Mesenteric fat pad (tissue), 1 donor: ENCODE data around the gene PBX3. TPM values are rescaled to one million over a fixed set of nuclear protein-coding genes. Genes with fewer than 3 reads are reported as not detected.
"Not testable (repeated sequence)": the region's sequence is repeated elsewhere in the genome, so short reads cannot be mapped to it uniquely, and the experiment has no call there.

Experiments used
- DNase-seq: peaks from one replicate; pipeline ENCODE4 v3.0.0-alpha.2; 2020; ENCODE audit warnings: low spot score
- total RNA-seq: library from RNA; stranded (reverse); fragmentation: NEBNext Ultra II Directional; extraction: Animal tissue kit (Norgen Biotek cat#: 25700); gene quantifications from one replicate; pipeline ENCODE4 v1.2.1, GENCODE V29; 2021
- donor health status: DM: yes; HTN: yes; CAD: no.

Gene PBX3
- total RNA-seq, 1 donor from 2014 or later, result 28.8 TPM

DNA sequence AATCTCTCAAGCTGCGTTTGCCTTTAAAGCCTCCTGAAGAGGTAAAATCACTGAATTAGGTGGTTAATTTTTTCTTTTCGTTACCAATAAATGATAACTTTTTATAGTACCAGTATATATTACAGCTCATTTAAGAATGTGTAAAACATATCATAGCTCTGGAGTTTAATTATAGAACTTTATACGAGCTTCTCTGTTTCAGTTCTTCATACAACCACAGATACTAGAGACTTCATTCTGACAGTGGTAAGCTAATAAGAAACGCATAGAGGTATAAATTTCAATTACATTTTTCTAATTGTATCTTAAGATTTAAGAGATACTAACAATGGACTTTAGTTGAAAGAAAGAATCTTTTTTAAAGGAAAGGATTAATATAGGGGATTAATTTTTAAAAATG lies 73.9 kb downstream of the PBX3 start:
- no peak for DNase-seq

DNA sequence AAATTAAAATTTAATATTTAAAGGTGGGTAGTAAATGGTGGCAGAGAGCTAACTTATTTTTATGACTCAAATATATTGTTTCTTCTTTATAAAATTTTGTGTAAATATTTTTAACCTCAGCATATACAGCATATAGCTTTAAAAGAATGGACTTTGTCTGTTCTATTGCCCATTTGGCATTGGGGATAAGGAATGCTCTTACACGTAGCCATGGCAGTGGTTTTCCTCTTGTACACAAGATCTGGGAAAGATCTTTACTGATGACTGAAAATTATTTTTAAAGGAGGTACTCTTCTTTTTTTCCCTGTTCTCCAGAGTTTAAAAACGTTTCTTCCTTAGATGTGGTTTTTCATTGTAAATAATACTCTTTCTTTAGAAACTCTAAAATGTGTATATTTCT lies 75.0 kb downstream of the PBX3 start:
- DNase-seq, result no peak

DNA sequence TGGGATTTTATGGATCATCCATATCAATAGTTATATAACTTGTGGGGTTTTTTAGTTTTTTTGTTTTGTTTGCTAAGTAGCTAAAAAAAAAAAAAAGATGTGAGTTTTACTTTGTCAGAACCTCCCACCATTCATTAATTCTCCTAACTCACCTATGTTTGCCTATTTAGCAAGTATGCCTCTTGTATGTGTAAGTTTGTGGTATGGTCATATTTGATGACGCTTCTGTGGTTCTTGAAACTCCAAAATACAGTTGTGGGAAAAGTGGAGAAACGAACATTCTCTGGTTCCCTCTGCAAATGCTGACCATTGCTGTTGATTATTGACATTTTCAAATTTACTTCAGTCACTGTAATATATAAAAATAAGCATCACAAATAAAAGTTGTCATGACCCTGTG lies 75.7 kb downstream of the PBX3 start:
- DNase-seq, result no peak

DNA sequence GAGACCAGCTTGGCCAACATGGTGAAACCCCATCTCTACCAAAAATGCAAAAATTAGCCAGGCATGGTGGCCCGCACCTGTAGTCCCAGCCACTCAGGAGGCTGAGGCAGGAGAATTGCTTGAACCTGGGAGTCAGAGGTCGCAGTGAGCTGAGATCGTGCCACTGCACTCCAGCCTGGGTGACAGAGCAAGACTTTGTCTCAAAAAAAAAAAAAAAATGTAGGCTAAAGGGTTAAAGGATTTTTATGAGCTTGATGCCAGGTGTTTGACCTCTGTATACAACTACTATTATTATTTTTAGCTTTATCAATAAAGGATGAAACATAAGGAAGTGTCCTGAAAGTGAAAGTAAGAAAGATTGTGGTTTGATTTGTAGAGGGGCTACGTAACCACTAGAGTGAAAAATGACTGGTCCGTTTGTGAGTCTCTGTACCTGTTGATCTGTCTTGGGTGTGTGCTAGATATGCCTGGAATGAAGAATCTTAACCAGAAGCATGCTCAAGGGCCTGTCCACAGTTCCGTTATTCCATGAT lies 76.8 kb downstream of the PBX3 start:
- DNase-seq, result not testable (repeated sequence)

DNA sequence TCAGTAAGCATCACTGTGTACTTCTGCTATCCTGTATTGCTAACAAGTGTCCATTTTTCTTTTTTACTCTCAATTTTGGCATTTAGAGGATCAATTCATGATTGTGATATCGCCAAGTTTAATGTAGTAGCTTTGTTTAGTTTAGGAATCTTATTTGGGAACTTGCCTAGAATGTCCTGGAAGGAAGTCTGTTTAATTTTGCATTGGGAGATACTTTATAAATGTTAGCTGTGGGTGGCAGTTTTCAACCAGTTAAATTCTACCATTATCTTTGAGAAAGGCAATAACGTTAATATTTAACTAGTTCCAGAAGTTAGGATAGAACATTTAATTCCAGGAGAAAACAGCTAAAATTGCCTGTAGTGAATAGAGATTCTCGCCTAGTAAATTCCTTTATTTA lies 78.6 kb downstream of the PBX3 start:
- no peak for DNase-seq

DNA sequence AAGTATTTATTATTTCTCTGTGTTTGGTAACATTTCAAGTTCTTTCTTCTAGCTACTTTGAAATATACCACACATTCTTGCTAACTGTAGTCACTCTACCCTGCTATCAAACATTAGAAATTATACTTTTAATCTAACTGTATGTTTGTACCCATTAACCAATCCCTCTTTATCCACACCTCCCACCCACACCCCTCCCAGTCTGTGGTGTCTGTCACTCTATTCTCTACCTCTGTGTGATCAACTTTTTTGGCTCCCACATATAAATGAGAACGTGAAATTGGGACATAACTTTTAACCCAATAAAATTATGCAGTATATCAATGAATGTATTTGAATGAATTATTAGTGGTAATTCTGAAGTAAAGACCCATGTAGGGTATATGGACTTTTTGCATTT lies 79.7 kb downstream of the PBX3 start:
- no peak for DNase-seq

DNA sequence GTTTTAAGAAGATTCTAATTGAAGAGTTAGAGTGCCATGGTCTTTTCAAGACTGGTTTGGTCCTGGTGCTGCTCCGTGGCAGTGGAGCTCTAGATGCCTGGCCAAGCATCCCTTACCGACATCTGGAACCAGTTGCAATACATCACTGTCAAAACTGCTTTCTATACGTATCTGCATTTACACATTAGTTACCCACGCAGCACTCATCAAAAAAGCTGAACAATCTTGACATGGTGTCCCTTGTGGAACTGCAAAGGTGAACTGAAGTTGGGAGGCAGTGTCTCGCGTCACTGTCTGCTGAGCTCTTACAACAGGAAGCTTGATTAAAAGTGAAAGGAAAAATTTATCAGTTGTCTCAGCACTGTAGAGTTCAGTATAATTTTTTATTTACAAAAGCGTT lies 82.6 kb downstream of the PBX3 start:
- DNase-seq, result no peak

DNA sequence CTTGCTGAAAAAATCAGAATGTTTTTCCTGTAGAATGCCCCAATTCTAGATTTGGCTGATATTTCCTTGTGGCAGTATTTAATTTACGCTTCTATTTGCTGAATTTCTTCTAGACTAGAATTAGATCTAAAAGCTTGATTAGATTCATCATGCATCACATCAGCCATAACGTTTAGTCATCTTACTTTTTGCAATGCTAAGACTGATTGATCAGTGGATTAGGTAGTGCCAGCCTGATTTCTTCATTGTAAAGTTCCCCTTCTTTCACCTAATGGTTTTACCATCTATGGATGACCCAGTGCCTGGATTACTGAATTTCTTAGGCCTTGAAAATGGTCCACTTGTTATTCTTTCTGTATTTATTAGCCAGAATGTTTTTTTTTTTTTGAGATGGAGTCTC lies 83.9 kb downstream of the PBX3 start:
- DNase-seq, result no peak

DNA sequence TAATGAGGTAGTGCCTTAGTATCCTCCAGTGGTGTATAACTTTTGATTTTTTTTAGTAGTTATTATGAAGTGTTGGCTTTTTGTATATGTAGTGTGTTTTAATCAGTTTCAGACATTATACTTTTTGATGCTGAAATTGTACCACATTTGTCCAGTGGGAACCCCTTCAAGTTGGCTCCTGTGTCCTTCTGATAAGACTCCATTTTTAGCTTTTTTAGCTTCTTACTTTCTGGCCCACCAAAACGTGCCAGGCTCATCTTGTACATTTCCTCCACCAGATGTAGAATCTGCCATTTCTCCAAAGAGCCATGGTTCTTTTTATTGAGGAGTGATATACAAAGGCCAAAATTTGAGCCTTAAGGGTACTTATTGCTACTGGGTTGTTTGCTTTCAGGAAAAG lies 84.4 kb downstream of the PBX3 start:
- no peak for DNase-seq

DNA sequence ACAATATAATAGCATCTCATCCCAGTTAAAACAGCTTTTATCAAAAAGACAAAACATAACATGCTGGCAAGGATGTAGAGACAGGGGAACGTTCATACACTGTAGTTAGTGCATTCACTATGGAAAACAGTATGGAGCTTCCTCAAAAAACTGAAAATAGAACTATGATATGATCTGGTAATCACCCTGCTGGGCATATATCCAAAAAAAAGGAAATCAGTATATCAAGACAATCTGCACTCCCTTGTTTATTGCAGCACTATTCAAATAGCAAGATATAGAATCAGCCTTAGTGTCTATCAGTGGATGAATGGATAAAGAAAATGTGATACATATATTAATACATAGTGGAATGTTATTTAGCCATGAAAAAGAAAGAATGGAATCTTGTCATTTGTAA lies 88.5 kb downstream of the PBX3 start:
- DNase-seq, result no peak

DNA sequence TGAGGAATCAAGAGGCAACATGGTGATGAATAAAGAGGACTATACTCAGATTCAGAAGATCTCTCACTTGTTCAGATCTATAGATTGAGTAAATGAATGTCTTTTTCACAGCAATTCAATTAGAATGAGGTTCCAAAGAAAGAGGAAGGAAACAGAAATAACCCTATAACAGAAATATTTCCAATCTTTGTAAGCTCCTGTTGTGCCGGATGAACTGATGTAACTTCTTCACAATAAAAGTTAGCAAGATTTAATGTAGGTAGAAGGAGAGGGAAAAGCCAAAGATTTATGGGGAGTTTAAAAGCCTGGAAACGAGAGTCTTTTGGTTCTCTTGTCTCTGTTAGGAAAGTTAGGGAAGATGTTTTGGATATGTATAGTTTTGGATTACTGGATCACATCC lies 92.1 kb downstream of the PBX3 start:
- no peak for DNase-seq

DNA sequence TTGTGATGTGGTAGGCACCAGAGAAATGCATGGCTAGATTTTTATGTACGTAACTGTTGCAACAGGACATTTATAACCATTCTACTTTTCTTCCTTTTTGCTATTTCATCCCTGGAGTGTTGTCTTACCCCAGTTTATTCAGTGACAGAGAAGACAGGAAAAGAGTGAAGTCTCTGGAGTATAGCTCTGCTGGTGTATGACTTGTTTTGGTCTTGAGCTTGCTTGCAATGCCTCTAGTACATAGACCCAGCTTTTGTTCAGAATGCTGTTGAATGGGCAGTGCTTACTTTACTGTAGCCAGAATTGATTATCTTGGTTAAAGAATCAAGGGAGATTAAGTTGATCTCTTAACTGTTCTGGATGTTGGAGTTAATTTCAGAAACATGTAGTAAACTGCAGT lies 94.3 kb downstream of the PBX3 start:
- no peak for DNase-seq

DNA sequence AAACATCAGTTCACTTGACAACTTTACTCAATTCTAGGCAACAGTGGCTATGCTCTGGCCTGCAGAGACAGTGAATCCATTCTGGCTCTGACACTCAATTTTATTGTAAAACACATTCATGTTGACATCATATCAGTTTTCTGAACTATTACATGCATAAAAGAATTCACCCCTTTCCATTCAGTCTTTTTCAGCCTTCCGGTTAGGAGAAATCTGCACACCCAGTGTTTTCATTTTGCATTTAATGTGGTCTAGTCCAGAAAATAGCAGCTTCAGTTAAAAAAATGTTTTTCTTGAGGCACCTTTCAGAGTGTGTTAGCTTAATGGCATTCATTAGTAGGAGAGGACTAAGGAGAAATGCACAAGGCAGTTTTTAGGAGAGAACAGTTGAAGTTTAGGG lies 95.1 kb downstream of the PBX3 start:
- no peak for DNase-seq

DNA sequence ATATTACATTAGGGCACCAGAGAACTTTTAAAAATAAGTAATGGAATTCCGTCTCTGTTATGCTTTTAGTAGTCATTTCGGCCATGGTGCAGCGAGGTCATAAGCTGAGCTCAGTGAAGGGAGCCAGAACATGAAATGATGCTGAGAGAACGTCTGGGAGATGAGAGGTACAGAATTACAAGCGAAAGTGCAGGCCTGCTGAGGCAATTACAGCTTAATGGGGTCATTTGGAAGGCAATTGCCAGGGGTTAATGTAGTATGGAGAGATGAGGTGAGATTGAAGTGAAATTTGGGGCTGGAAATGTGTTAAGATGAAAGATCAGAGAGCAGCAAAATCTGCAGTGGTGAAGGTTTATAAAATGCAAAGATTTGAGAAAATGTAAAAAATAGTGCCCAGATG lies 96.5 kb downstream of the PBX3 start:
- no peak for DNase-seq

DNA sequence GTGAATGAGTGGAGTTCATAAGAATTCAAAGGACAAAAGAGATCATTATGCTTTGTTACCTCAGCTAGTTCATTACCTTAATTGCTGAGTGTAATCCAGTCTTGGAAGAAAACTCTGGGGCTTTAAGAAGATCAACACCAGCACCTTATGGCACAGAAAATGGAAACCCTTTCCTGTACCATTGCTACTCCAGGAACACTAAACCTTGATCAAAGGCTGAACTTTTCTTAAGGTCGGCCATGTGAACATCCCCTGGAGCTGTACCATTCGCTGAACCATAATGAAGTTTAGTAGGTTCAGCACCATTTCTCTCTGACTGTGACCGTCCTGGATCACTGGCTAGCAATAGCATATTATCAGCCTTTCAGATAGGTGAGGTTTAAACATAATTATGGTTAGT lies 97.4 kb downstream of the PBX3 start:
- DNase-seq, result no peak

DNA sequence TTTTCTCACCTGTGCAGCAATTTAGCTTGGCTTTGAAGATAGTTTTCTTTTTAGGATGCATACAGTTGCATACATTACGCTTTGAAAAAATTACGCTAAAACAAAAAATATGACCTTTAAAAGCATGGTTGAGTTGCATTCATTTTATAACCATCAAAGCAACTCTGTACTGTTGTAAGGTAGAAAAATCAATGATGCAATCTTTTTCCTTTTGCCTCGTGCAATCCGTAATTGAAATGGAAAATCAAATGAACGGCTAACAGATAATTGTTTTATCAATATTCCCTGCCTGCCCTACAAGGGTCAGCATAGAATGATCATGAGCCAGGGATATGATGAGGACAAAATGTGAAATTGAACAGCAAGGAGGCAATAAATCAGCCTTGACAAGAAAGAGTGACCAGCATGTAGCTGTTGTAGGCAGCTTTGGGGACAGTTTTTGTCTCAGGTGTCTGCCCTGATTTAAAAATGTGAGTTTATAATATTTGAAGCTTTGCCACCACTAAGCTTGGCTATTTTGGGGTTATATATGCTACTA lies 98.2 kb downstream of the PBX3 start:
- DNase-seq, result no peak

DNA sequence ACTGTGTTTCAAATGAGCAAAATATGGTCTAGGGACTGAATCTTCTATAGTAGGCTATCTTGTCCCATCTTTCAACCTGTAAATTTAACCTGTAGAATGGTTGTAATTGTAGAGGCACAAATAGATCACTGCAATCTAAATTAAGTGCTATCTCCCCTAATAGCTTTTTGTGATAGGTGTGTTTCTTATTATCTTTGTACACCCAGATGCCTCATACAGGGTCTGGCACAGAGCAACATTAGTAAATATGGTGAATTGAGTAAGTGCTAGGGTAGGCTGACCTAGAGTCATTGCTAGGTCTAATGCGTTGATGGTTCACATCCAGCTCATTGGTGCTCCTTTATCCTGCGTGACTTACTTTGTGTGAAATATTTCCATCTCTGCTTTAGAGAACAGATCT lies 100.6 kb downstream of the PBX3 start:
- no peak for DNase-seq

DNA sequence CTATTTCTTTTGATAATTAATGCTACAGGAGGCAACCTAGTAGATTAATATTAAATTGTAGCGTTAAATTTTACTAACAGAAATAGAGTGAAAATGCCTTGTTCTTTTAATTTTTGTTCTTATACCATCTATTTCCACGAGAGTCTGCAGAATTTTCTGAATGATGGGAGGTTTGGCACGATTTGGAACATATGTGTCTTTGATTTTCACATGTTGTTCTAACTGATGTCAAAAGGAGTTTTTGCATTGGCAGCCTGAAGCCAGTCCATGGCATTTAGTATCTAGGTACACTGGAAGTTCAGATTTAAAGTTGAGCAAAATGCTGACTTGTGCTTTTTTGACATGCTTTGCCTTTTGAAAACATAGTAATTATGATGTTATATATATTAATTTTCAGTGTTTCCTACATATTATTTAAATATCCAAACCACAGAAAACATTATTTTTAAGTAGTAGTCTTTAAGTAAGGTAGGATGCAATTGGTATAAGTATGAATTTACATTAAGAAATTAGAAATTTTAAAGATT lies 103.0 kb downstream of the PBX3 start:
- DNase-seq, result no peak

DNA sequence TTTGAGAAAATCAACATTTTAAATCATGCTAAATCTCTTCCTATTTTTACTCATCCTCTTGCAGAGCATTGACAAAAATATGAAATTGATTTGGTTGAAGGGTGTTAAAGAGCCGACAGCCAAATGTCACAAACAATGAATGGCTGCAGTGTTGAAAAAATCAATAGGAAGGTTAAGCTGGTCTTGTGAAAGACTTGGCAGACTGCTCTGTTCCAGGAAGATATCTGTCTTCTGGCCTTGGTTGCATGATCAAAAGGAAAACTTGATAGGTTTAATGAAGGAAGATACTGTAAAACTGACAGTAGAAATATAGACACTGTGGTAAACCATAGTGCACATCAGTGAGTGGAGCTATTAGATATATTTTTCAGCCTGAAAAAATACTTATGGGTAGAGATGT lies 103.6 kb downstream of the PBX3 start:
- DNase-seq, result no peak

DNA sequence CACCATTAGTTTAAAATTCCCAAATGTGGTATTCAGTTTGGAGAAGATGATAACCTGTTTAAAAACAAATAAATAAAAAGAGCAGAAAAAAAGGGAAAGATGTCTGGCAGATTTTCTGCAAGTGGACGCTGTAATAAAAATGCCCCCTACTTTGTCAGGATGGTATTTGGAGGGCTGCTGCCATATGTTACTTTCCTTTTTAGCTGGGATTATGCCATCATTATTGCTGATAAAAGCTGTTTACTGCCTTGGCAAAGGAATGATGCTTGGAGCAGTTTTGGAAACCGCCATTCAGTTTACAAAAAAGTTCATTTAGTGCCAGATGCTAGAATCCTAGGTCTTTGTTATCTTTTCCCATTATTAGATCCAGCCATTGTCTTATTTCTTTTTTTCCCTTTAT lies 104.8 kb downstream of the PBX3 start:
- no peak for DNase-seq

DNA sequence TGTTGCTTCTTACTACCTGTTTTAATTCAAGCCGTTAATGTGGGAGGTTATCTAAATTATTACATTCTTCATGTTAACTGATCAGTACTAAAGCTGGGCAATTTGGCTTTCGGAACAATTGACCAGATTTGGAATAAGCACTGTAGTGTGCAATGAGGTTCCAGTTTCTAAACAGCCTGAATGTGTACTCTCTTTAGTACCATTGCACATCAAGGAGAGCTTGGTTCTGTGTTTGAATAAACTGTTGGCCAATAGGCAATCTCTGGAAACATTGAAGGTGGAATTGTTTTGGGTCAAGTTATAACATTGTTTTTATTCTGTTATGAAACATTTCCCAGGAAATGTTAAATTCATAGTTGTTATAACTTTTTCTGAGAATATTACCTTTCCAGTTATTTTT lies 105.2 kb downstream of the PBX3 start:
- DNase-seq, result no peak

DNA sequence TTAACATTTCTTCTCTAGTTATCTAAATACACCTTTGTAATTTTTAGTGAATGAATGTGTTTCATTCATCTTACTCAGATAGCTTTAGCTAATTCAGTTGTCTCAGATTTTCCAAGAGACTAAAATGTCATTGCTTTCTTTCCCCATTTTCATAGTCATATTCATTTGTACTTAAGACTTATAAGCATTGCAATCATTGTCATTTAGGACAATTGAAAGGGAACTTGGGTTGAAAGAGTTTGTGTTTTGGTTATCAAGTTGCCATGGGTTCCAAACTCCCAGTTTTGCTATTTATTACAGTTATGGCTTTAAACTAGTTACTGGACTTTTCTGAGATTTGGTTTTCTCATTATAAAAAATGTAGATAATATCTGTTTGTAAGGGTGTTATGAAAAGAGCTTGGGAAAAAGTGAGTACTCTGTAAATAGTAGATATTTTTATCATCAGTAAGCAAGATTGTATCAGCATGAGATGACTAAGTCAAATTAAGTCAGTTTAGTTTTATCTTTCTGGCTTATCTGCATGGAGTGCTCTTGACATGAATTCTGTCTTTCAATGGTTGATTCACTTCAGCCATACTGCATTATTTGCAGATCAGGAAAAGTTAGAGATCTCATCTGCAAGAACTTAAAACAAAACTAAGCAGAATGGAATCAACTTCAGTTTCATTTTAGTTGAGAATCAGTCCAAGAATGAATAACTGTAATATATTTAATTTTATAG lies 107.5 kb downstream of the PBX3 start:
- DNase-seq, result no peak

DNA sequence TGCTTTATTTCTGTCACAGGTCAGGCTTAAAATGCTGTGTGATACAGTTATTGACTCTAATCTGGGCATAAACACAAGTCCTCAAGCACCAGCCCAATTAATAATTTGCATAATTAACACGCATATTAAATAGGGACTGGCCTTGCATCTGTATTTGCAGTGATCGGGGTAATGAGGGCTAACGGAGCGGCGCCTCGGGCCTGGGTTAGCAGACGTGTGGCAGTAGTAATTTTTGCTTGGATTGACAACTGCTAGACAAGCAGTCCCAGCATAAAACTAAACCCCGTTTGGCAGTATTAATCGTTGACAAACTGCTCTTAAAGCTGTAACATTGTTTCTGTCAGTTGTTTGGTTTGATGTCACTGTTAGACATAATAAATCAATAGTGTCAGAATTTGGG lies 109.2 kb downstream of the PBX3 start:
- DNase-seq, result no peak
